ENCODE data around the gene CASP12.
"Not testable (repeated sequence)": the region's sequence is repeated elsewhere in the genome, so short reads cannot be mapped to it uniquely, and the experiment has no call there.

CASP12 gene

GRCh38 chr11:104897891-104898684 is at the start of gene CASP12:
Gene CASP12 (minus strand): TSS chr11:104898460.
- H3K4me3 ChIP-seq = no peak within 1 kb of the TSS
- no peak for TF ChIP-seq EZH2 (IDR thresholded peaks at IDR 0.05)
- TF ChIP-seq POLR2AphosphoS5 (IDR thresholded peaks at IDR 0.05; ENCODE audit: borderline replicate concordance, low read depth, low read length) = no peak
- no peak for TF ChIP-seq FOXP2 (optimal IDR thresholded peaks at IDR 0.05; ENCODE audit: control extremely low read depth, extremely low read length, insufficient read depth)
- no peak for DNase-seq (ENCODE audit: low read depth, low spot score)
- no peak within 1 kb of the TSS for H3K27ac ChIP-seq
- H3K9me3 ChIP-seq (ENCODE audit: low read depth, low read length) = no peaks in the 10 kb centered on the region
- H3K9ac ChIP-seq (ENCODE audit: insufficient read length) = no peak within 1 kb of the TSS
- no peaks in the 10 kb centered on the region for H3K36me3 ChIP-seq (ENCODE audit: insufficient read depth, low read length)

GRCh38 chr11:104946907-104947306 is 48.6 kb upstream of the CASP12 start:
- no peak for DNase-seq (ENCODE audit: low read depth, low spot score)
- peaks cover 20% of the 10 kb centered on the region for H3K36me3 ChIP-seq (ENCODE audit: insufficient read depth, low read length)
- H3K9me3 ChIP-seq (ENCODE audit: low read depth, low read length) = no peaks in the 10 kb centered on the region

GRCh38 chr11:104944076-104944475 is 45.8 kb upstream of the CASP12 start:
- DNase-seq (ENCODE audit: low read depth, low spot score) = no peak
- Histone ChIP-seq H3K36me3 (ENCODE audit: insufficient read depth, low read length) (peaks cover 6% of the 10 kb centered on the region; the same call in 1 of the 2 replicates), H3K9ac (ENCODE audit: insufficient read length) (no peak overlapping the region), H3K27ac (no peak overlapping the region), H3K9me3 (ENCODE audit: low read depth, low read length) (no peaks in the 10 kb centered on the region), H3K4me3 (no peak overlapping the region)
- TF ChIP-seq FOXP2 (optimal IDR thresholded peaks at IDR 0.05; ENCODE audit: control extremely low read depth, extremely low read length, insufficient read depth) (no peak), EZH2 (IDR thresholded peaks at IDR 0.05) (no peak), POLR2AphosphoS5 (IDR thresholded peaks at IDR 0.05; ENCODE audit: borderline replicate concordance, low read depth, low read length) (no peak)

More at GRCh38 chr11:104946907-104947306, 48.6 kb upstream of the CASP12 start:
- Histone ChIP-seq H3K4me3 (no peak overlapping the region), H3K9ac (ENCODE audit: insufficient read length) (no peak overlapping the region), H3K27ac (no peak overlapping the region)
- no peak for TF ChIP-seq FOXP2 (optimal IDR thresholded peaks at IDR 0.05; ENCODE audit: control extremely low read depth, extremely low read length, insufficient read depth)
- TF ChIP-seq EZH2 (IDR thresholded peaks at IDR 0.05) = no peak
- no peak for TF ChIP-seq POLR2AphosphoS5 (IDR thresholded peaks at IDR 0.05; ENCODE audit: borderline replicate concordance, low read depth, low read length)

GRCh38 chr11:104943561-104943960 is 45.3 kb upstream of the CASP12 start:
- Histone ChIP-seq H3K36me3 (ENCODE audit: insufficient read depth, low read length) (peaks cover 6% of the 10 kb centered on the region; the same call in 1 of the 2 replicates), H3K9ac (ENCODE audit: insufficient read length) (no peak overlapping the region), H3K9me3 (ENCODE audit: low read depth, low read length) (no peaks in the 10 kb centered on the region), H3K27ac (no peak overlapping the region), H3K4me3 (no peak overlapping the region)
- DNase-seq (ENCODE audit: low read depth, low spot score) = no peak
- TF ChIP-seq POLR2AphosphoS5 (IDR thresholded peaks at IDR 0.05; ENCODE audit: borderline replicate concordance, low read depth, low read length) = no peak
- TF ChIP-seq EZH2 (IDR thresholded peaks at IDR 0.05) = no peak
- TF ChIP-seq FOXP2 (optimal IDR thresholded peaks at IDR 0.05; ENCODE audit: control extremely low read depth, extremely low read length, insufficient read depth) = no peak

GRCh38 chr11:104934594-104934993 is 36.3 kb upstream of the CASP12 start:
- DNase-seq (ENCODE audit: low read depth, low spot score) = no peak
- TF ChIP-seq POLR2AphosphoS5 (IDR thresholded peaks at IDR 0.05; ENCODE audit: borderline replicate concordance, low read depth, low read length) (no peak), FOXP2 (optimal IDR thresholded peaks at IDR 0.05; ENCODE audit: control extremely low read depth, extremely low read length, insufficient read depth) (no peak), EZH2 (IDR thresholded peaks at IDR 0.05) (no peak)
- Histone ChIP-seq H3K36me3 (ENCODE audit: insufficient read depth, low read length) (no peaks in the 10 kb centered on the region), H3K4me3 (no peak overlapping the region), H3K27ac (no peak overlapping the region), H3K9me3 (ENCODE audit: low read depth, low read length) (no peaks in the 10 kb centered on the region), H3K9ac (ENCODE audit: insufficient read length) (no peak overlapping the region)

GRCh38 chr11:104934073-104934472 is 35.8 kb upstream of the CASP12 start:
- not testable (repeated sequence) for H3K27ac ChIP-seq; H3K9me3 ChIP-seq (ENCODE audit: low read depth, low read length); H3K36me3 ChIP-seq (ENCODE audit: insufficient read depth, low read length); H3K9ac ChIP-seq (ENCODE audit: insufficient read length); DNase-seq (ENCODE audit: low read depth, low spot score); H3K4me3 ChIP-seq

GRCh38 chr11:104928811-104929210 is 30.6 kb upstream of the CASP12 start:
- TF ChIP-seq POLR2AphosphoS5 (IDR thresholded peaks at IDR 0.05; ENCODE audit: borderline replicate concordance, low read depth, low read length) (no peak), EZH2 (IDR thresholded peaks at IDR 0.05) (no peak), FOXP2 (optimal IDR thresholded peaks at IDR 0.05; ENCODE audit: control extremely low read depth, extremely low read length, insufficient read depth) (no peak)
- H3K27ac ChIP-seq = no peak overlapping the region

GRCh38 chr11:104926771-104927611 is 28.7 kb upstream of the CASP12 start:
- Histone ChIP-seq H3K4me3 (no peak overlapping the region), H3K9ac (ENCODE audit: insufficient read length) (no peak overlapping the region), H3K9me3 (ENCODE audit: low read depth, low read length) (no peaks in the 10 kb centered on the region), H3K27ac (no peak overlapping the region), H3K36me3 (ENCODE audit: insufficient read depth, low read length) (no peaks in the 10 kb centered on the region)
- TF ChIP-seq POLR2AphosphoS5 (IDR thresholded peaks at IDR 0.05; ENCODE audit: borderline replicate concordance, low read depth, low read length) = no peak
- no peak for TF ChIP-seq FOXP2 (optimal IDR thresholded peaks at IDR 0.05; ENCODE audit: control extremely low read depth, extremely low read length, insufficient read depth)
- no peak for TF ChIP-seq EZH2 (IDR thresholded peaks at IDR 0.05)
- no peak for DNase-seq (ENCODE audit: low read depth, low spot score)

More at GRCh38 chr11:104928811-104929210, 30.6 kb upstream of the CASP12 start:
- DNase-seq (ENCODE audit: low read depth, low spot score) = no peak
- Histone ChIP-seq H3K4me3 (no peak overlapping the region), H3K9ac (ENCODE audit: insufficient read length) (no peak overlapping the region), H3K9me3 (ENCODE audit: low read depth, low read length) (no peaks in the 10 kb centered on the region), H3K36me3 (ENCODE audit: insufficient read depth, low read length) (no peaks in the 10 kb centered on the region)

Measured in SK-N-MC (cell line).